HG02571 (cell line): ENCODE measurements around the gene FYB1.

ENCODE experiments used
- ATAC-seq: cut with Tn5 transposase; IDR thresholded peaks from one replicate; pipeline ENCODE4 v1.9.1; 2021; ENCODE audit warnings: mild to moderate bottlenecking, moderate library complexity; ENCODE audit not compliant: unreplicated experiment

The FYB1 gene

GRCh38 chr5:39131210-39132127 lies 87.9 kb downstream of the FYB1 start:
- no peak for ATAC-seq

- ATAC-seq: no peak
These were observed 88.6 kb downstream of the FYB1 start for GRCh38 chr5:39130716-39131115.

GRCh38 chr5:39121922-39122321 lies 97.4 kb downstream of the FYB1 start:
- ATAC-seq: no peak

- no peak for ATAC-seq
These were observed 98.0 kb downstream of the FYB1 start for GRCh38 chr5:39121315-39121714.

GRCh38 chr5:39120052-39120420 lies 99.3 kb downstream of the FYB1 start:
- ATAC-seq: no peak

- no peak for ATAC-seq
These were observed 99.8 kb downstream of the FYB1 start for GRCh38 chr5:39119404-39120051.

GRCh38 chr5:39118638-39119037 lies 100.7 kb downstream of the FYB1 start:
- no peak for ATAC-seq

- ATAC-seq: no peak
These were observed 102.0 kb downstream of the FYB1 start for GRCh38 chr5:39117401-39117800.

GRCh38 chr5:39116344-39117170 lies 102.8 kb downstream of the FYB1 start:
- no peak for ATAC-seq

GRCh38 chr5:39115644-39116343 lies 103.6 kb downstream of the FYB1 start:
- ATAC-seq: no peak

- ATAC-seq: no peak
These were observed 105.2 kb downstream of the FYB1 start for GRCh38 chr5:39114155-39114554.

- ATAC-seq: no peak
These were observed 105.9 kb downstream of the FYB1 start for GRCh38 chr5:39113354-39113953.

GRCh38 chr5:39109606-39110005 lies 109.8 kb downstream of the FYB1 start:
- ATAC-seq: no peak

GRCh38 chr5:39108987-39109386 lies 110.4 kb downstream of the FYB1 start:
- no peak for ATAC-seq

- no peak for ATAC-seq
These were observed 112.0 kb downstream of the FYB1 start for GRCh38 chr5:39107350-39107749.

- ATAC-seq: no peak
These were observed 113.0 kb downstream of the FYB1 start for GRCh38 chr5:39106322-39106721.

GRCh38 chr5:39104221-39104620 lies 115.1 kb downstream of the FYB1 start:
- ATAC-seq: no peak

GRCh38 chr5:39102684-39103155 lies 116.6 kb downstream of the FYB1 start:
- ATAC-seq: no peak

- no peak for ATAC-seq
These were observed 118.4 kb downstream of the FYB1 start for GRCh38 chr5:39100851-39101396.

GRCh38 chr5:39100301-39100850 lies 119.0 kb downstream of the FYB1 start:
- ATAC-seq: no peak
